Sigmoid colon (tissue), 4 donors: ENCODE data around the gene PPM1A.

Experiments
- CTCF ChIP-seq, 4 experiments: fragments of 450-650 bp in 3 of 4; fragments of 200-600 bp in 1 of 4; IDR thresholded peaks; one replicate each; pipeline ENCODE4 v1.5.1; 2016 to 2019; ENCODE audit warnings: antibody characterized with exemption in 4 of 4, mild to moderate bottlenecking in 3 of 4, moderate library complexity in 2 of 4
- POLR2A ChIP-seq, 2 donors: fragments of 450-650 bp; IDR thresholded peaks; one replicate each; pipeline ENCODE4 v1.6.1; 2016; ENCODE audit warnings: antibody characterized with exemption in 2 of 2, mild to moderate bottlenecking in 2 of 2, moderate library complexity in 2 of 2
- POLR2AphosphoS5 ChIP-seq, 4 donors: sonication (generic); formaldehyde crosslinking; IDR thresholded peaks; one replicate each; pipeline ENCODE4 v1.6.1; 2017; ENCODE audit warnings: antibody characterized with exemption in 4 of 4

- TF ChIP-seq CTCF (IDR thresholded peaks at IDR 0.05) (no peak), POLR2A (IDR thresholded peaks at IDR 0.05) (no peak), POLR2AphosphoS5 (IDR thresholded peaks at IDR 0.05) (no peak)
Measured at GRCh38 chr14:60265163-60265562, 16.1 kb downstream of the PPM1A start.
